Measurements from ENCODE around the gene URAD. TPM values are rescaled to one million over a fixed set of nuclear protein-coding genes. Genes with fewer than 3 reads are reported as not detected.

URAD gene
- total and polyA plus RNA-seq, 4 donors = 0.17 TPM; not detected in 3

DNA sequence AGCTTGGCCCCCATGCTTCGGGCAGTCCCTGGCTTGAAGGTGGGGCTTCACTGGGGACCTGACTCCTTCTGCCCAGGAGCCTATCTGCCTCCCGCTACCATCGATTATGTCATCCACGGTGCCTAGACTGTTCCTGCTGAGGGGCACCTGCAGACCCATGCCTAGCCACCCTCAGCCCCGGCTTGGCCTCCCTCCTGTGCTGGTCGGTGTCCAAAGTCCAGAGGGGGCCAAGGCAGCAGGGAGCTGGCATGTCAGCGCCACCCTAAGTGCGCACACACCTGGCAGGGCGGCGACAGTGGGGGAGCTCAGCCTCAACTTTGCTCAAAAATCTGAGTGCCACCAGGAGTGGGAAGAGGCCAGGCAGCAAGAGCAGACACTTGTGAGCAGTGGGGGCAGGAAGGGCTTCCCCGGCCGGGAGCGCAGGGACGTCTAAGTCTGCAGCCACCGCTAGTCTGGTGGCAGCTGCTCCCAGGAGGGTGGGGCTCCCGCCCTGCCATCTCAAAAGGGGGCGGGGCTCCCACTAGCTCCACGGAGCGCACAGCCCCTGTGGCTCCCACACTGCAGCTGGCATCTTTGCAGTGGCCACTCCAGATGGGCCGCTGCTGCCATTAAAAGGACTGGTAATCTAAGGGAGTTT is 13.5 kb upstream of the URAD start:
- DNase-seq (ENCODE audit: low read depth in 4 of 6, low spot score in 6 of 6) = no peak
- Histone ChIP-seq H3K27ac (ENCODE audit: low read depth, low read length) (no peak overlapping the region), H3K36me3 (ENCODE audit: control insufficient read depth, insufficient read depth, low read length) (peaks cover 12% of the 10 kb centered on the region), H3K27me3 (ENCODE audit: control insufficient read depth, insufficient read depth, low read length) (no peaks in the 10 kb centered on the region), H3K4me1 (ENCODE audit: control insufficient read depth, insufficient read depth, low read length) (no peaks in the 10 kb centered on the region), H3K9me3 (ENCODE audit: control insufficient read depth, insufficient read depth, low read length) (no peaks in the 10 kb centered on the region), H3K4me3 (ENCODE audit: low read depth, low read length) (no peak overlapping the region)
- WGBS (ENCODE audit: insufficient coverage) = 84% methylated on average over 20 of the region's 20 CpGs

DNA sequence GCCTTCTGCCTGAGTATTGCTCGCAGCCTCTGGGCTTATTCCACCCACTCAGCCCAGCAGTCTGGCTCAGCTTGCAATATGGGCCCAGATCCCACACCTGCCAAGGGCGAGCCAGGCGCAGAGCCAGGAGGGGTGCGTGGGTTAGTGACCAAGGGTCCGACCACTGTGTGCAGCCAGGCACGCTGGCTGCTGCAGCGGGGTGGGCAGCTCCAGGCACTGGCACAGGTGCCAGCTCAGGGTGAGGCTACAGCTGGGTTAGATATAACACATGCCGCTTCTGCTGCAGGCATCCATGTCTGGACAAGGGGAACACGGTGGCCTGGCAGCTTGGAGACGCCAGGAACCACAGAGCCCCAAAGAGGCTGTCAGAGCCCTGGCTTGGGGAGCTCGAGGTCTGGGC is 12.6 kb upstream of the URAD start:
- Histone ChIP-seq H3K27ac (ENCODE audit: low read depth, low read length) (no peak overlapping the region), H3K9me3 (ENCODE audit: control insufficient read depth, insufficient read depth, low read length) (no peaks in the 10 kb centered on the region), H3K4me1 (ENCODE audit: control insufficient read depth, insufficient read depth, low read length) (no peaks in the 10 kb centered on the region), H3K27me3 (ENCODE audit: control insufficient read depth, insufficient read depth, low read length) (no peaks in the 10 kb centered on the region), H3K36me3 (ENCODE audit: control insufficient read depth, insufficient read depth, low read length) (peaks cover 12% of the 10 kb centered on the region), H3K4me3 (ENCODE audit: low read depth, low read length) (no peak overlapping the region)
- WGBS (ENCODE audit: insufficient coverage) = 87% methylated on average over 11 of the region's 11 CpGs
- DNase-seq (ENCODE audit: low read depth in 4 of 6, low spot score in 6 of 6) = no peak

DNA sequence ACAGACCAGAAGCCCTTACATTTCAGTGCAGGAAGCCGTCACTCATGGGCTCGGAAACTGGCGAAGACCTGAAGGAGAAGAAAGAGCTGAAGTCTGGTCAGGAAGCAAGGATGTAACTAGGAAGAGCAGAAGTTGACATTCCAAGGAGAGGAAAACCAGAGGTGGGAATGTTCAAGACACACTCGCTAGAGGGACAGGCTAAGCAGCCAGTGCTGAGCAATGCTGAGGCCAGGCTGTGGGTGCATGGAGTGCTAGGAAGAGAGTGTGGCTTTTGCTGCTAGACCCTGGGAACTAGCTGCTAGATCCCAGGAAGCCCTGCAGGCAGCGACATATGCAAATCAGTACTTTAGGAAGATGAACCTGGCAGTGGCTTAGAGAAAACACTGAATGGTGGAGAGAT is 12.1 kb upstream of the URAD start:
- H3K27me3 ChIP-seq (ENCODE audit: control insufficient read depth, insufficient read depth, low read length) = no peaks in the 10 kb centered on the region
- 58% methylated on average over 5 of the region's 5 CpGs for WGBS (ENCODE audit: insufficient coverage)

DNA sequence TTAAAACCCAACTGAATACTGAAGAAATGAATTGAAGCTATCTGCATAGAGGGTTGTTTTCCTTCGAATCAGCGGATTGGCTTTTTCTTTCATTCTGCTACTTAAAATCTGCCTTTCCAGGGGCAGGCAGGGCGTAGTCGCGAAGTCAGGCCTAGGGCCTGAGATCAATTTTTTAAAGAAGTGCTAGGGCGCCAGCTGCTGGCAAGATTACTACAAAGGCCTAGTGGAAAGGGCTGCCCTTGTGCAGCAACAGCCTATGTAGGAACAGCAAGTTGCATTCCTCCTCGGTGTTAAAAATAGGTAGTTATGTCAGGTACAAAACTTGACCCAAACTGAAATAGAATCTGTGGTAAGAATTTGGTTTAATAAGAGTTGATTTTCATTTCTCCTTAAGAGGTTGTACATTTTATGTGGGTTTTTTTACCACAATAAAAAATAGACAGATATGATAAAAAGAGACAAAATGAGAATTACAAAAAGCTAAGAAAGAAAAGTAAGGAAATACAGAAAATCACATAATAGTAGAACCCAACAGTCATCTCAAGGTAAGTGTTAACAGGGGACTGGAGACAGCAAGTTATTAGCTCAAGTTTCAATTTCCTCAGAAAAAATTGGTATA is 9.5 kb upstream of the URAD start:
- WGBS (ENCODE audit: insufficient coverage) = 37% methylated on average over 5 of the region's 7 CpGs
- Histone ChIP-seq H3K4me1 (ENCODE audit: control insufficient read depth, insufficient read depth, low read length) (no peaks in the 10 kb centered on the region), H3K9me3 (ENCODE audit: control insufficient read depth, insufficient read depth, low read length) (no peaks in the 10 kb centered on the region), H3K36me3 (ENCODE audit: control insufficient read depth, insufficient read depth, low read length) (peaks cover 12% of the 10 kb centered on the region), H3K27ac (ENCODE audit: low read depth, low read length) (no peak overlapping the region), H3K27me3 (ENCODE audit: control insufficient read depth, insufficient read depth, low read length) (no peaks in the 10 kb centered on the region), H3K4me3 (ENCODE audit: low read depth, low read length) (no peak overlapping the region)
- DNase-seq (ENCODE audit: low read depth in 4 of 6, low spot score in 6 of 6) = peak in 2 of 6 donors; percentile 59 to 82

More for the DNA sequence above, 12.1 kb upstream of the URAD start:
- peaks cover 12% of the 10 kb centered on the region for H3K36me3 ChIP-seq (ENCODE audit: control insufficient read depth, insufficient read depth, low read length)
- H3K4me1 ChIP-seq (ENCODE audit: control insufficient read depth, insufficient read depth, low read length) = no peaks in the 10 kb centered on the region
- no peaks in the 10 kb centered on the region for H3K9me3 ChIP-seq (ENCODE audit: control insufficient read depth, insufficient read depth, low read length)
- no peak overlapping the region for H3K27ac ChIP-seq (ENCODE audit: low read depth, low read length)
- H3K4me3 ChIP-seq (ENCODE audit: low read depth, low read length) = no peak overlapping the region
- DNase-seq (ENCODE audit: low read depth in 4 of 6, low spot score in 6 of 6) = no peak

DNA sequence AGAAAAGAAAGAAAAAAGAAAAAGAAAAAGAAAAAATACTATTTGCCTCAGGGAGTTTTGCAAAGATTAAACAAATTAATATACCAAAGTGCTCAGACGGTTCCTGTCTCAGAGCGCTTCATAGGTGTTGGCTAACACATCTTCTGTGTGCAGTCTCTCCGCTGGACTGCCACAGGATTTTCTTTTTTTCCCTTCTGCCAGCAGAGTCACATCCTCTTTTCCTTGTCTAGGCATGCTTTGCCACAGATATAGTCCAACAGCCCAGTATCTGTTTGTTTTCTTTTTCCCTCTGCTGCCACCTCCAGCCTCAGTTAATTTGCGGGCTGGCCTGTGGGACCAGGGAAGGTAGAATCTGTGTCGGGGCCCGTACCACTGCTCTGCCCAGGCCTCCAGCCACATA is 3.4 kb upstream of the URAD start:
- Histone ChIP-seq H3K4me1 (ENCODE audit: control insufficient read depth, insufficient read depth, low read length) (no peaks in the 10 kb centered on the region), H3K9me3 (ENCODE audit: control insufficient read depth, insufficient read depth, low read length) (no peaks in the 10 kb centered on the region), H3K36me3 (ENCODE audit: control insufficient read depth, insufficient read depth, low read length) (no peaks in the 10 kb centered on the region), H3K4me3 (ENCODE audit: low read depth, low read length) (no peak overlapping the region), H3K27ac (ENCODE audit: low read depth, low read length) (no peak overlapping the region), H3K27me3 (ENCODE audit: control insufficient read depth, insufficient read depth, low read length) (peaks cover 3% of the 10 kb centered on the region)
- no peak for DNase-seq (ENCODE audit: low read depth in 4 of 6, low spot score in 6 of 6)
- 78% methylated on average over 6 of the region's 6 CpGs for WGBS (ENCODE audit: insufficient coverage)

DNA sequence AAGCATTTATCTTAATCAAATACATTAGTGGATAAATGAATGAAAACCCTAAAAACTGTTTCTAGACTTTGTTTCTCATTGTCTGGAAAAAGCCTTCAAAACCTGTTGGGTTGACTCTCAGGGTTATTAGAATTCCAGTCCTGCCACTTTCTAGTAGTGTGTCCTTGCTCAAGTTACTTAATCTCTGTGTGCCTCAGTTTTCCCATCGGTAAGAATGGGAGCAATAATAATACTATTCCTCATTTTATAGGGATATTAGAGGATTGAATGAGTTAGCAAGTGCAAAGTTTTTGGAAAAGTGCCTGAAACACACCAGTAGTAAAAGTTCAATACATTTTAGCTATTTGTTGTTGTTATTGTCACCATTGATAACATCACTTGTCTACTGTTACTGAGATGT is 2.9 kb downstream of the URAD start:
- WGBS (ENCODE audit: insufficient coverage) = no CpG with 5 or more reads among the region's 1 CpG
- no peak for DNase-seq (ENCODE audit: low read depth in 4 of 6, low spot score in 6 of 6)
- Histone ChIP-seq H3K4me1 (ENCODE audit: control insufficient read depth, insufficient read depth, low read length) (no peaks in the 10 kb centered on the region), H3K9me3 (ENCODE audit: control insufficient read depth, insufficient read depth, low read length) (no peaks in the 10 kb centered on the region), H3K27ac (ENCODE audit: low read depth, low read length) (no peak overlapping the region), H3K27me3 (ENCODE audit: control insufficient read depth, insufficient read depth, low read length) (peaks cover 47% of the 10 kb centered on the region), H3K4me3 (ENCODE audit: low read depth, low read length) (no peak overlapping the region), H3K36me3 (ENCODE audit: control insufficient read depth, insufficient read depth, low read length) (no peaks in the 10 kb centered on the region)

DNA sequence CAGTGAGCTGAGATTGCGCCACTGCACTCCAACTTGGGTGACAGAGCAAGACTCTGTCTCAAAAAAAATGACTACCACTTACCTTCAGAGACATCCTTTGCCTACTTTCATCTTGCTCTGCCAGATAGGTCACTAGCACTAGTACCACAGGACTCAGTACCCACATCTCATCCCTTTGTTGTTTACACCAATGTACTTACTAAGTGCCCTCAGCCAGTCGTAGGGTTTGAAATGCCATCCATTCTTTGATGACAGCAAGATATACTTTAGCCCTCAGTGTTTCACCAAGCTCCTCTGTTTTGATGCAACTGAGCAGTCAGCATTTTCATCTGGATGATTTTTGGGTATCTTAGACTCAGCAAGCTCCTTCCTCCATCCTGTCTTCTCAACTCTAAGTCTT is 6.1 kb downstream of the URAD start:
- WGBS (ENCODE audit: insufficient coverage) = 52% methylated on average over 2 of the region's 2 CpGs
- Histone ChIP-seq H3K4me3 (ENCODE audit: low read depth, low read length) (no peak overlapping the region), H3K9me3 (ENCODE audit: control insufficient read depth, insufficient read depth, low read length) (no peaks in the 10 kb centered on the region), H3K27ac (ENCODE audit: low read depth, low read length) (no peak overlapping the region), H3K36me3 (ENCODE audit: control insufficient read depth, insufficient read depth, low read length) (no peaks in the 10 kb centered on the region), H3K27me3 (ENCODE audit: control insufficient read depth, insufficient read depth, low read length) (peaks cover 75% of the 10 kb centered on the region), H3K4me1 (ENCODE audit: control insufficient read depth, insufficient read depth, low read length) (peaks cover 5% of the 10 kb centered on the region)
- DNase-seq (ENCODE audit: low read depth in 4 of 6, low spot score in 6 of 6) = no peak

DNA sequence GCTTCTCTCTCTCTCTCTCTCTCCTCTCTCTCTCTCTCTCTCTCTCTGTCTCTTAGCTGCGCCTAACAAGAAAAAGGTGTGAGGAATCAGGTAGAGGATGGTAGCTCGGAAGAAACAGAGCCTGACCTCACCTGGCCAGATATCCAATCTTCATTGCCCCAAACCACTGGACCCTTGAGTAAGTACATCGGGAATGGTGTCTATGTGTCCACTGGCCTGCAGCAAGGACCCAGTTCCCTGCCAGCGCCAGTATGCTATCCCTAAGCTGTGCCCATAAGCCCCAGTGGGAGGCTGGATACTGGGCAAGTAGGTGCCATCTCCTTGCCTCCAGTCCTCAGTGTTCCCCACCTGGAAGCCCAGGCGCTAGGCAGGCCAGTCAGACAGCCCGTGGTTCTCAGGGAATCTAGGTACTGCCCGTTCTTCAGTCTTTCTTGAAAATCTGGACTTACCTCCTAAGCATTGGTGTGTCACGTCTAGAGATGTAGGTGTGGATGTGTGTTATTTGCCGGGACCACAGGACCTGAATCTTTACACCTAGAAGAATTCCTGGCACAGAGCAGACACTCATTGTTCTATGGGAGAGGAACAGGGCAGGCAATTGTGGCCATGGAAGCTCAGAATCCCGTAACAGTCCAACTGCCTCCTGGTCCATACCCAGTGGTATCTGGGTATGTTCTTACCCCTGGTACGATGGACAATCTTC is 7.3 kb downstream of the URAD start:
- WGBS (ENCODE audit: insufficient coverage) = 21% methylated on average over 6 of the region's 11 CpGs
- H3K9me3 ChIP-seq (ENCODE audit: control insufficient read depth, insufficient read depth, low read length) = no peaks in the 10 kb centered on the region

DNA sequence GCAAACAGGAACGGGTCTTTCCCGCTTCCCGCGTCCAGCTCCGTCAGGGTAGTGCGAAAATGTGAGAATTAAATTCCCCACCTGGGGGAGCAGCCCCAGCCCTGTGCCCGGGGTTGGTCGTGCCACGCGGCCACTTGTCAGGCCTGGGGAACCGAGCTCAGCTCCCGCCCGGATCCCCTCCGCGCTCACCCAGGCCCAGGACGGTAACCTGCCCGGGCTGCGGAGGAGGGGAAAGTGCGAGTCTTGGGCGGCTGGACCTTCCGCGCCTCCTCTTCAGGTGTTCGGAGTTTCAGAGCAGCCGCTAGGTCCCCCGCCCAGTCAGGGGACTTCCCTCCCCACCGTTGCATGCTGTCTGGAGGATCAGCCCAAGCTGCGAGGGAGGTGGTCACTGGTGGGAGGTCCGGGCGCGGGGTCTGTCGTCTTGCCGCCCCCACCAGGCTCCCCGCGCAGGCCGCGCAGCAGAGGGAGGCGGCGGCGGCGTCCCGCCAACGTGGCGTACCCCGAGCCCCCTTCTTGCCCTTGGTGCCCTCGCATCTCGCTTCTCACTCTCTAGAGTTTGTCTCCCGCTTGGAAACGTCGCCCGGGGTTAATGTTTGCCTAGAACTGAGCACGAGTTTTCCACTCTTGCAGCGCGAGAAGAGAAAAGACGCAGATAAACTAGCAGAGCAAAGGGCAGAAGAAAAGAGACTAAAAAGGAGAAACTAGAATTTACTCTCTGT is 8.1 kb downstream of the URAD start:
- Histone ChIP-seq H3K9me3 (ENCODE audit: control insufficient read depth, insufficient read depth, low read length) (no peaks in the 10 kb centered on the region), H3K4me1 (ENCODE audit: control insufficient read depth, insufficient read depth, low read length) (peaks cover 11% of the 10 kb centered on the region), H3K4me3 (ENCODE audit: low read depth, low read length) (no peak overlapping the region), H3K27me3 (ENCODE audit: control insufficient read depth, insufficient read depth, low read length) (peaks cover 83% of the 10 kb centered on the region), H3K27ac (ENCODE audit: low read depth, low read length) (no peak overlapping the region), H3K36me3 (ENCODE audit: control insufficient read depth, insufficient read depth, low read length) (no peaks in the 10 kb centered on the region)
- 1% methylated on average over 50 of the region's 54 CpGs for WGBS (ENCODE audit: insufficient coverage)
- DNase-seq (ENCODE audit: low read depth in 4 of 6, low spot score in 6 of 6) = no peak

More for the DNA sequence above, 7.3 kb downstream of the URAD start:
- H3K27me3 ChIP-seq (ENCODE audit: control insufficient read depth, insufficient read depth, low read length) = peaks cover 82% of the 10 kb centered on the region
- no peaks in the 10 kb centered on the region for H3K36me3 ChIP-seq (ENCODE audit: control insufficient read depth, insufficient read depth, low read length)
- H3K27ac ChIP-seq (ENCODE audit: low read depth, low read length) = no peak overlapping the region
- no peak for DNase-seq (ENCODE audit: low read depth in 4 of 6, low spot score in 6 of 6)
- H3K4me1 ChIP-seq (ENCODE audit: control insufficient read depth, insufficient read depth, low read length) = peaks cover 5% of the 10 kb centered on the region
- H3K4me3 ChIP-seq (ENCODE audit: low read depth, low read length) = no peak overlapping the region
